ENCODE measurements around the gene MACF1. TPM values are rescaled to one million over a fixed set of nuclear protein-coding genes. Genes with fewer than 3 reads are reported as not detected.

Gene MACF1
- total RNA-seq, 1 experiment from 2014 or later = 190 TPM

GRCh38 chr1:39210649-39211048 lies 6.2 kb downstream of the MACF1 start:
- Mint-ChIP-seq H3K4me1 (peaks cover 34 to 35% of the 10 kb centered on the region in 2 experiments), H3K36me3 (ENCODE audit: insufficient read depth in 1 of 3, low read depth in 3 of 3) (peaks cover 0 to 3% (median 2%) of the 10 kb centered on the region in 3 experiments; a peak in 1 of 7 replicates), H3K9me3 (no peaks in the 10 kb centered on the region), H3K27me3 (ENCODE audit: low read depth) (no peaks in the 10 kb centered on the region), H3K4me3 (no peak overlapping the region), H3K27ac (no peak overlapping the region)
- Histone ChIP-seq H2BK12ac (ENCODE audit: insufficient read length, low read depth, low read length) (no peak overlapping the region), H2BK5ac (ENCODE audit: insufficient read length, low read length) (no peak overlapping the region), H3T11ph (ENCODE audit: low read length) (no peak overlapping the region), H3K27ac (ENCODE audit: insufficient read length, low read depth, low read length) (no peak overlapping the region), H3K9ac (ENCODE audit: extremely low read depth, insufficient read length, low read length) (no peak overlapping the region), H4K20me1 (ENCODE audit: control insufficient read depth, insufficient read depth, insufficient read length) (no peaks in the 10 kb centered on the region), H3K4ac (ENCODE audit: low read depth, low read length) (no peak overlapping the region), H4K8ac (replicated peaks; ENCODE audit: insufficient read length, low read depth, low read length) (no peak overlapping the region), H2BK120ac (ENCODE audit: low read depth, low read length, poor library complexity, severe bottlenecking) (no peak overlapping the region), H3K18ac (ENCODE audit: insufficient read length, low read depth, low read length) (no peak overlapping the region), H3K4me2 (ENCODE audit: insufficient read depth, insufficient read length, low read length) (no peak overlapping the region), H2BK20ac (ENCODE audit: low read depth, low read length, poor library complexity, severe bottlenecking) (no peak overlapping the region), H3K4me1 (ENCODE audit: insufficient read depth, low read length) (peaks cover 20% of the 10 kb centered on the region; the same call in 1 of the 2 replicates), H4K5ac (ENCODE audit: insufficient read length, low read depth, low read length) (no peak overlapping the region), H3K23ac (ENCODE audit: insufficient read length, low read depth, low read length) (no peak overlapping the region), H3K14ac (ENCODE audit: insufficient read depth, low read length) (no peak overlapping the region), H2AK5ac (ENCODE audit: insufficient read length, low read length) (no peak overlapping the region), H3K79me2 (ENCODE audit: insufficient read depth, low read length) (peaks cover 24% of the 10 kb centered on the region; the same call in 1 of the 2 replicates), H2BK15ac (ENCODE audit: low read depth, low read length) (no peak overlapping the region), H4K91ac (ENCODE audit: insufficient read length, low read depth, low read length) (no peak overlapping the region), H3K56ac (ENCODE audit: insufficient read length, low read depth, low read length) (no peak overlapping the region), H3K79me1 (ENCODE audit: insufficient read depth, low read depth, low read length, poor library complexity, severe bottlenecking) (peaks cover 6% of the 10 kb centered on the region), H2AFZ (ENCODE audit: low read length) (no peak overlapping the region), H3K9me3 (ENCODE audit: control insufficient read depth, low read depth, low read length) (no peaks in the 10 kb centered on the region), H3K27me3 (ENCODE audit: insufficient read depth, low read length) (no peaks in the 10 kb centered on the region), H3K23me2 (ENCODE audit: insufficient read length, low read depth, low read length, poor library complexity, severe bottlenecking) (no peaks in the 10 kb centered on the region)
- DNase-seq = no peak
- TF ChIP-seq CTCF (conservative IDR thresholded peaks at IDR 0.05) = no peak
- WGBS (ENCODE audit: extremely low coverage, insufficient read length, low lambda C conversion rate) = no CpG with 5 or more reads among the region's 3 CpGs
